HL-60/S4 treated with phorbol 12-myristate 13-acetate at 8.2 ng/mL for 4 days and 3 days (cell line): ENCODE measurements around the gene COPS6.

ENCODE experiments used
- in situ Hi-C: fragments of 300-500 bp; cut with MboI; formaldehyde crosslinking; loops from 2 replicates; pipeline ENCODE4 v1.15.0; 2022; ENCODE audit warnings: low sequenced_read_pairs

The COPS6 gene

GRCh38 chr7:100126239-100126930, 37.6 kb downstream of the COPS6 start:
- in situ Hi-C loops = no loop called here

DNA sequence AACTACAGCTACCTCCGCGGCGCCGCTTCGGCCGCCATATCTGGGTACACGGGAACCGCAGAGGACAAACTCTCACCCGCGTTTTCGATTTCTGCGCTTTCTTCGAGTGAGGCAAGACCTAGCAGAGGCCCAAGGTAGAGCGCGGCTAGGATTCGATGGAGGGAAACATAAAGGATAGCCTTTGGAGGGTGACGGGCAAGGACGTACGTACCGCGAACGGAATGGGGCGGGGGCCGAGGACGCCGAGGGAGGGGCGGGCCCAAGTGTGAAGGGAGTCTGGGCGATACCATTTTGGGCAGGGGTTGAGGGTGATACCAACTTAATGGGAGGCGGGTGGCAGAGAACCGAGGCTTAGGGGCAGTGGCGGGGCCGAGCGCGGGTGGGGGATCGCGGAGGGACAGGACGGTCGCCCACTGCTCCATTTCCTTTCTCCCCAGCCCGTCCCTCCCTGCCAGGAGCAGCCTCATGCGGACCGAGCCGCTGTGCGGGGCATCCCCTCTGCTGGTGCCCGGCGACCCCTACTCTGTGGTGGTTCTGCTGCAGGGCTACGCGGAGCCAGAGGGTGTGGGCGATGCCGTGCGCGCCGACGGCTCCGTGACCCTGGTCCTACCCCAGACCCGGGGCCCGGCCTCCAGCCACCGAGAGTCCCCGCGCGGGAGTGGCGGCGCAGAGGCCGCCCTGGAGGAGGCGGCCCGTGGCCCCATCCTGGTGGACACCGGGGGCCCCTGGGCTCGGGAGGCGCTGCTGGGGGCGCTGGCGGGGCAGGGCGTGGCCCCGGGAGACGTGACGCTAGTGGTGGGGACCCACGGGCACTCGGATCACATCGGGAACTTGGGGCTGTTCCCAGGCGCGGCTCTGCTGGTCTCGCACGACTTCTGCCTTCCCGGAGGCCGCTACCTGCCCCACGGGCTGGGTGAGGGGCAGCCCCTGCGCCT, 38.4 kb downstream of the COPS6 start, which contains the start of gene MBLAC1:
TSS of gene MBLAC1 (plus strand) at position 37 of the 935 bp plus-strand sequence. CDS start at position 466, 429 bp downstream.
- in situ Hi-C loops = no loop called here

DNA sequence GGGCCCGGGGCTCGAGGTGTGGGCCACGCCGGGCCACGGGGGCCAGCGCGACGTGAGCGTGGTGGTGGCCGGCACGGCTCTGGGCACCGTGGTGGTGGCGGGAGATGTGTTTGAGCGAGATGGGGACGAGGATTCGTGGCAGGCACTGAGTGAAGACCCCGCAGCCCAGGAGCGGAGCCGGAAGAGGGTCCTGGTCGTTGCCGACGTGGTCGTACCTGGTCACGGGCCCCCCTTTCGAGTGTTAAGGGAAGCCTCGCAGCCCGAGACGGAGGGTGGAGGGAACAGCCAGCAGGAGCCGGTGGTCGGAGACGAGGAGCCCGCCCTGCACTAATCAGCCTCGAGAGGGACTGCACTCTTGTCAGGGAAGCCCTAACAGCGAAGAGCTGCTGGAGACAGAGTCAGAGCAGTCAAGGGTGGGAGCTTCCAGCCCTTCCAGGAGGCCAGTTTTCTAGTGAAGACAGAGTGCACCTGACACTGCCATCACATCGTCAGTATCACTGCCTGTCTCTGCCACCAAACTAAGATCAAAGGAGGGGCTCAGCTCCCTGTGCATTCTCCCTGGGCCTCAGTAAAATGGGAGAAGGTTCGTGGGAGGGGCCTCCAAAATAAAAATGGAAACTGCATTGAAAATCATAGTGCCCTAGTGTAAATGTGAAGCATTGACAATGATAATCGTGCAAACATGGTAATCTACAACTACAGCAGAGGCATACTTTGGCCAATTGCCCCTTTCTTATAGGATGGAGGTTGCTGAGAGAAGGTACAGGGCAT, 39.3 kb downstream of the COPS6 start:
- in situ Hi-C loops = no loop called here

DNA sequence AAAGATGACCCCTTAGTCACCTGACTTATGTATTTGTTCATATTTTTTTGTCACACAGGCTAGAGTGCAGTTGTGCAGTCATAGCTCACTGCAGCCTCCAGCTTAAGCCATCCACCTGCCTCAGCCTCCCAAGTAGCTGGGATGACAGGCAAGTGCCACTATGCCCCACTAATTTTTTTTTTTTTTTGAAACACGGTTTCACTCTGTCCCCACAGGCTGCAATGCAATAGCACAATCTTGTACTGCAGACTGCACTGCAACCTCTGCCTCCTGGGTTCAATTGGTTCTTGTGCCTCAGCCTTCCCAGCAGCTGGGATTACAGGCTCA, 39.8 kb downstream of the COPS6 start:
- in situ Hi-C loops = no loop called here

DNA sequence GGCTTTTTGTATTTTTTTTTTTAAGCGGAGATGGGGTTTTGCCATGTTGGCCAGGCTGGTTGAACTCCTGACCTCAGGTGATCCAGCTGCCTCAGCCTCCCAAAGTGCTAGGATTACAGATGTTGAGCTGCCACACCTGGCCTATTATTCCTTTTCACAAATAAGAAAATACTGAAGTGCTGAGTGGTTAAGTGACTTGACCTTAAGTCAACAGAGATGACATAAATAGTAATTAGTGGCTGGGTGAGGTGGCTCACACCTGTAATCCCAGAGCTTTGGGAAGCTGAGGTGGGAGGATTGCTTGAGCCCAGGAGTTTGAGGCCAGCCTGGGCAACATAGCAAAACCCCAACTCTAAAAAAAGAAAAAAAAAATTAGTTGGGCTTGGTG, 41.4 kb downstream of the COPS6 start:
- in situ Hi-C loops = loop anchor here (10.0 kb wide), 1 partner anchor 75 kb away; no protein-coding TSS in a partner anchor

- in situ Hi-C loops = loop anchor here (10.0 kb wide), 1 partner anchor 74 kb away; no protein-coding TSS in a partner anchor
These were observed 42.1 kb downstream of the COPS6 start for GRCh38 chr7:100130608-100131453.

GRCh38 chr7:100132126-100132525, 43.4 kb downstream of the COPS6 start:
- in situ Hi-C loops = loop anchor here (10.0 kb wide), 1 partner anchor 73 kb away; no protein-coding TSS in a partner anchor

- in situ Hi-C loops = loop anchor here (10.0 kb wide), 1 partner anchor 72 kb away; no protein-coding TSS in a partner anchor
These were observed 44.0 kb downstream of the COPS6 start for GRCh38 chr7:100132697-100133151.

GRCh38 chr7:100137851-100138760, 49.3 kb downstream of the COPS6 start:
- in situ Hi-C loops = loop anchor here (10.0 kb wide), 1 partner anchor 67 kb away; no protein-coding TSS in a partner anchor

DNA sequence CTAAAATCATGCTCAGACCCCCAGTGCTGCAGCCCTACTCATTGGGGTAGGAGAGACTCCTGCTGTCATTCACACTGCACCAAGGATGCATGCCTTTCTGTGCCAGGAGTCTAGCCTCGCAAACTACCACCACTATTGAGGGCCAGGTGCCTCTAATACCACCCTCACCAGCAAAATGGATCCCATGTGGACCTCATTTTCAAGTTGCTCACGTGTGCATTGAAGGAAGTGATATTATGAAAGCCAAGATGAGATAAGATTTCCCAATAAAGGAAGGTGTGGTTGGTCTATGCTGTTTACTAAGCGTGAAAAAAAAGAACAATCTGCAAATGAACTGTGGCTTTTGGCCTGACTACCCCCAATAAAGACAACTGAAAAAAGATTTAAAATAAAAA, 52.8 kb downstream of the COPS6 start:
- in situ Hi-C loops = no loop called here
